IPS-18c (cell line): Measurements from ENCODE around the gene OR51E2.

Experiments
- H3K4me3 ChIP-seq: 2 replicates; pipeline ENCODE4 v1.7.0; 2013; ENCODE audit warnings: low read depth, mild to moderate bottlenecking, low read length, moderate library complexity; ENCODE audit not compliant: insufficient read depth
- H3K9me3 ChIP-seq: one replicate; pipeline ENCODE4 v1.6.1; 2013; ENCODE audit warnings: mild to moderate bottlenecking, low read length, moderate library complexity; ENCODE audit not compliant: control insufficient read depth, insufficient read depth

Gene OR51E2

GRCh38 chr11:4672470-4672869, 25.2 kb downstream of the OR51E2 start:
- Histone ChIP-seq H3K4me3 (no peak overlapping the region), H3K9me3 (no peaks in the 10 kb centered on the region)

DNA sequence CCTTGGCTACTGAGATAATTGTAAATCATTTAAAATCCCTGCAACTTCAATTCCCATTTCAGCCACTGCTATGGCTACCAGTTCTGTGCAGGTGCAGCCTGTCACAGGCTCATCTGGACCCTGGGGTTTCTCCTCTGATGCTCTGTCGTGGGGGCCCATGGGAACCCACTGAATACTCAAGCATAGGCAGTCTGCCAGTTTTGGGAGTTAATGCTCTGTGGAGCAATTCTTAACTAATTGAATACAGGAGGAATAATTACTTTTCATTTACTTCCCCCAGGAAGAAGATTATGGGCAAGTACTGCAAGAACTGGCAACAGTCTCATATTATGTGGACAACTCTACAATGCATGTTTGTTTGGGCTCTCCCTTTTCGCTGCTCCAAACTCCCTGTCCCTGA, 25.9 kb downstream of the OR51E2 start:
- Histone ChIP-seq H3K9me3 (no peaks in the 10 kb centered on the region), H3K4me3 (no peak overlapping the region)

- Histone ChIP-seq H3K4me3 (no peak overlapping the region), H3K9me3 (no peaks in the 10 kb centered on the region)
Observed at GRCh38 chr11:4665424-4665823, 32.2 kb downstream of the OR51E2 start.

- Histone ChIP-seq H3K4me3 (no peak overlapping the region), H3K9me3 (no peaks in the 10 kb centered on the region)
Observed at GRCh38 chr11:4664786-4665185, 32.9 kb downstream of the OR51E2 start.

DNA sequence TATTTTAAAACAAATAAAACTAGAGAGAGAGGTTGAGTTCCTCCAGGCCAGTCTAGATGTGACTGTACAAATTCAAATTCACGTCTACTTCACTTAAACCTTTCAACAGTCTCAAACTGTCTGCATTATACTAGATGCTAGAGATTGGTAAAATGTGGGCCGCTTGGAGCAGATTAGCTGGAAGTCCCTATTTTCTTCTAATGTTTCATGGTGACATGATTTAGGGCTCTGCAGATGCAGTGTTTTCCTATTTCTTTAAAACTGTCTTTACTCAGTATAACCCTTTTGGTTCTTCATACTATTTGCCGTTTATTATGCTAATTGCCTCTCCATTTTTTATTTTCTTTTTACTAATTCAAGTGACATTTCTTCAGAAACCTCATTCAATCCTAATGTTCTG, 33.5 kb downstream of the OR51E2 start:
- Histone ChIP-seq H3K9me3 (no peaks in the 10 kb centered on the region), H3K4me3 (no peak overlapping the region)

DNA sequence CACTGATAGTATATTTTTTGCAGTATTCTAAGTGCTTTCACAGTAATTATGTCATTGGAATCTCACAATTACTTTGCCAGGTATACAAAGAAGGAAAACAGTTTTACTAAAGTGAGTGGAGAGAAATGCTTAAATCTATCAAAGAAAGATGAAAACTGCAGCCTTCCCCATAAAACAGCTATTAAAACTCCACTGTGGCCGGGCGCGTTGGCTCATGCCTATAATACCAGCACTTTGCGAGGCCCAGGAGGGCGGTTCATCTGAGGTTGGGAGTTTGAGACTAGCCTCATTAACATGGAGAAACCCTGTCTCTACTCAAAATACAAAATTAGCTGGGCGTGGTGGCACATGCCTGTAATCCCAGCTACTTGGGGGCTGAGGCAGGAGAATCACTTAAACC, 34.8 kb downstream of the OR51E2 start:
- H3K9me3 ChIP-seq: no peaks in the 10 kb centered on the region
- H3K4me3 ChIP-seq: no peak overlapping the region

DNA sequence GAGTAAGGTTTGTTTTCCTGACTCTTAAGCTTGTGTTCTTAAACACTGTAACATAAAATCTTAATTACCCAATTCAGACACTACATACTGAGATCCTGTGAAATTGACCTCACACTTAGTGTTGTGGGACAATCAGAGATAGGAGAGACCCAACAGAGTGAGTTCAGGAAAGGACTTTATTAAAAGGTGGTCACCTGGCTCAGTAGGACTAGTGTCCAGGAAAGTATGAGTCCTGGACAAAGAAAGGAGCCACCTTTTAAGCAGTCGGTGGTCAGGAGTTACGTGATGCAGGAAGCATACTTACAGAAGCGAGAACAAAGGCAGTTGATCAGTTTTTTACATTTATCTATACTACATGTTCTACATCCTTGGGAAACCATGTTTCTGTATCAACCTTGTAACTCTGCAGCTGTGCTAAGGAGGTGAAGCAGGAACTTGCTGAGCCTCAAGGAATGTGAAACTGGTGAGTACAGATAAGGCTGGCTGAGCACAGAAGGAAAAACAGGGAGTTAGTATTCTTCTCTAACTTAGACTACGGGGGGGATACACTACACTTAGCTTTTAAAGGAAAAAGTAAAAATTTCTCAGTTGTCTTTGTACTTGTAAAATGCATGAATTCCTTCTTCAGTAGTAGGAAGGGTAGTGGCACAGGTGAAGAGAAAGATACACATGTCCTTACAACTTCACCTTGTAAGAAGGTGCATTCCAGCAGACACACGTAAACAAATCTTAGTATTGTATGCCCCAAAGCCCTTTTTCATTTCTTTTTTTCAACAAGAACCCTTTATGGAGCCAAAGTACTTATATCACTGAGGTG, 38.8 kb downstream of the OR51E2 start:
- Histone ChIP-seq H3K4me3 (no peak overlapping the region), H3K9me3 (no peaks in the 10 kb centered on the region)

DNA sequence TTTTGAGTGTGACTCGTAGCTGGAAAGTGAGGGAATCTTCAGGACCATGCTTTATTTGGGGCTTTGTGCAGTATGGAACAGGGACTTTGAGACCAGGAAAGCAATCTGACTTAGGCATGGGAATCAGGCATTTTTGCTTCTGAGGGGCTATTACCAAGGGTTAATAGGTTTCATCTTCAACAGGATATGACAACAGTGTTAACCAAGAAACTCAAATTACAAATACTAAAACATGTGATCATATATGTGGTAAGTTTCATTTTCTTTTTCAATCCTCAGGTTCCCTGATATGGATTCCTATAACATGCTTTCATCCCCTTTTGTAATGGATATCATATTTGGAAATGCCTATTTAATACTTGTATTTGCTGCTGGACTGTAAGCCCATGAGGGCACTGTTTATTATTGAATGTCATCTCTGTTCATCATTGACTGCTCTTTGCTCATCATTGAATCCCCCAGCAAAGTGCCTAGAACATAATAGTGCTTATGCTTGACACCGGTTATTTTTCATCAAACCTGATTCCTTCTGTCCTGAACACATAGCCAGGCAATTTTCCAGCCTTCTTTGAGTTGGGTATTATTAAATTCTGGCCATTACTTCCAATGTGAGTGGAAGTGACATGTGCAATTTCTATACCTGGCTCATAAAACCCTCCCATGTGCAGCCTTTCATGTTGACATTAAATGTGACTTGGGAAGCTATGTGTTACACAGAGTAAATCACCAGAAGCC, 42.9 kb downstream of the OR51E2 start:
- H3K4me3 ChIP-seq: no peak overlapping the region
- no peaks in the 10 kb centered on the region for H3K9me3 ChIP-seq

GRCh38 chr11:4647766-4648165, 49.9 kb downstream of the OR51E2 start:
- Histone ChIP-seq H3K4me3 (no peak overlapping the region), H3K9me3 (peaks cover 2% of the 10 kb centered on the region)

- H3K4me3 ChIP-seq: no peak overlapping the region
- peaks cover 2% of the 10 kb centered on the region for H3K9me3 ChIP-seq
Observed at GRCh38 chr11:4645974-4646373, 51.7 kb downstream of the OR51E2 start.

GRCh38 chr11:4644233-4644632, 53.4 kb downstream of the OR51E2 start:
- H3K4me3 ChIP-seq: no peak overlapping the region
- H3K9me3 ChIP-seq: peaks cover 2% of the 10 kb centered on the region

GRCh38 chr11:4643682-4644081, 54.0 kb downstream of the OR51E2 start, which contains the start of gene OR51E1:
Gene OR51E1 (plus strand): TSS chr11:4643982. CDS start chr11:4652527, 8,545 bp downstream.
- H3K4me3 ChIP-seq: no peak within 1 kb of the TSS
- peaks cover 2% of the 10 kb centered on the region for H3K9me3 ChIP-seq

DNA sequence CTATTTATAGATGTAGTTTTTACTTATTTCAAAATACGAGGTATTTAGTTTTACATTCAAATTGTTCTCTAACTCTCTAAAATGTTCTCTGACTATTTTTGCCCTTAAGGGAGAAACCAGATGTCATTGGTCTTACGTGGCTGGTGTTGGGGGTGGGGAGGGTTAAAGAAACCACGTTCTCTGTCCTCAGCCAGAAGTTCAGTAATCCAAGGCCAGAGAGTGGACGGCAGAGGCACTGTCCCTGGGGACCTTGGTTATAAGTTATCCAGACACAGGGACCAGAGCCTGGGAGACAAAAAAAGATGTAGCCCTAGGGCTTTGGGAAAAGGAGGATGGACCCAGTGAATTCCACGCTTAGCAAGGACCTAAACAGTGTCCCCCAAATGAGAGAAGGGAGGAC, 54.6 kb downstream of the OR51E2 start:
- Histone ChIP-seq H3K4me3 (no peak overlapping the region), H3K9me3 (no peaks in the 10 kb centered on the region)

DNA sequence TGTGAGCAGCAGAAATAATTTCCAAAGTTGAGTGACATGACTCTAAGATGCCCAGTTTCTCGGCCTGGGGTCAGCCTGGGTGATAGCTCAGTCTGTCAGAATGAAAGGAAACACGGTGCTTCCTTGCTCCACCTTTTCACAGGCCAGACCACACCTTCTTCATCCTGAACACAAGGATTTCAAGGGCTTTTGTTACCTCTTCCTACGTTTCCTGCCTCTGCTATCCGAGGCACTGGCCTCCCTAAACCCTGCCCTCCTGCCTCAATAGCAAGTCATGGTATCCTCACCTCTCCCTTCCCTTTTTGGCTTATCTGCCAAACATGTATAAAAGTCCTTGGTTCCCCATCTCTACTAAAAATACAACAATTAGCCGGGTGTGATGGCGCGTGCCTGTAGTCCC, 55.6 kb downstream of the OR51E2 start:
- Histone ChIP-seq H3K4me3 (no peak overlapping the region), H3K9me3 (no peaks in the 10 kb centered on the region)

- no peak overlapping the region for H3K4me3 ChIP-seq
- H3K9me3 ChIP-seq: no peaks in the 10 kb centered on the region
Observed at GRCh38 chr11:4641501-4641900, 56.2 kb downstream of the OR51E2 start.

DNA sequence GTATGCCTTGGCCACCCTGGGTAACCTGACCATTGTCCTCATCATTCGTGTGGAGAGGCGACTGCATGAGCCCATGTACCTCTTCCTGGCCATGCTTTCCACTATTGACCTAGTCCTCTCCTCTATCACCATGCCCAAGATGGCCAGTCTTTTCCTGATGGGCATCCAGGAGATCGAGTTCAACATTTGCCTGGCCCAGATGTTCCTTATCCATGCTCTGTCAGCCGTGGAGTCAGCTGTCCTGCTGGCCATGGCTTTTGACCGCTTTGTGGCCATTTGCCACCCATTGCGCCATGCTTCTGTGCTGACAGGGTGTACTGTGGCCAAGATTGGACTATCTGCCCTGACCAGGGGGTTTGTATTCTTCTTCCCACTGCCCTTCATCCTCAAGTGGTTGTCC, 57.7 kb downstream of the OR51E2 start:
- H3K4me3 ChIP-seq: no peak overlapping the region
- no peaks in the 10 kb centered on the region for H3K9me3 ChIP-seq

DNA sequence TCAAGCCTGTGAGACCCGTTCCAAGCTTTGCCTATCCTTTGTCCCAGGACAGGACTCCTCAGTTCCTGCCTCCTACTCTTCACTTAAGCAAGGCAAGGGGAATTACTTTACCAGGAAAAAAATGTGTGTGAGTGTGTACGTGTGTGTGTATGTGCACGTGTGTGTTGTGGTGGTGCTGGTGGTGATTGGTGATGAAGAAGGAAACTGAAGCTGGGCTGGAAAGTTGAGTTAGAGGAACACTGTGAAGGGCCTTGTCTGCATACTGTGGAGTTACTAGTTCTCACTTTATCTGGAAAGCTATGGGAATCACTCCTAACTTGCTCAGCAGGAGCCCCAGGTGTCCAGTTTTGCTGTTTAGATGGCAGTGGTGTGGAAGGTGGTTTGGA, 60.0 kb downstream of the OR51E2 start:
- H3K4me3 ChIP-seq: no peak overlapping the region
- no peaks in the 10 kb centered on the region for H3K9me3 ChIP-seq

GRCh38 chr11:4636962-4637661, 60.5 kb downstream of the OR51E2 start, which contains the start of gene OR51D1:
Gene OR51D1 (plus strand): TSS chr11:4637477. CDS start chr11:4639791, 2,314 bp downstream.
- Histone ChIP-seq H3K4me3 (no peak within 1 kb of the TSS), H3K9me3 (no peaks in the 10 kb centered on the region)
